Smooth muscle cell (in vitro differentiated cells): ENCODE data around the gene CYP11A1. TPM values are rescaled to one million over a fixed set of nuclear protein-coding genes. Genes with fewer than 3 reads are reported as not detected.
A peak's percentile ranks its signal among the peaks of the same experiment; 100 is the strongest.

Experiments
- DNase-seq: peaks from one replicate; lab custom pipeline; 2025; ENCODE audit not compliant: unreplicated experiment; lab: John Stamatoyannopoulos, UW
- H2AFZ ChIP-seq: fragments of 200-600 bp; sonication (generic); 2 replicates; pipeline ENCODE4 v1.6.0; 2016; ENCODE audit warnings: antibody characterized with exemption, low read depth, mild to moderate bottlenecking
- H3F3A ChIP-seq: fragments of 200-600 bp; sonication (generic); 2 replicates; pipeline ENCODE4 v1.6.0; 2017; ENCODE audit warnings: antibody characterized with exemption, low read depth
- H3K27ac ChIP-seq: fragments of 200-600 bp; sonication (generic); 2 replicates; pipeline ENCODE4 v1.5.1; 2016; ENCODE audit warnings: low read depth, mild to moderate bottlenecking
- H3K27me3 ChIP-seq: fragments of 200-600 bp; sonication (generic); 2 replicates; pipeline ENCODE4 v1.6.1; 2016; ENCODE audit warnings: low read depth, mild to moderate bottlenecking
- H3K36me3 ChIP-seq: fragments of 200-600 bp; sonication (generic); 2 replicates; pipeline ENCODE4 v1.5.1; 2016; ENCODE audit warnings: low read depth
- H3K4me1 ChIP-seq: fragments of 200-600 bp; sonication (generic); 2 replicates; pipeline ENCODE4 v1.5.1; 2016; ENCODE audit warnings: low read depth
- H3K4me2 ChIP-seq: fragments of 200-600 bp; sonication (generic); 2 replicates; pipeline ENCODE4 v1.6.0; 2016; ENCODE audit warnings: mild to moderate bottlenecking
- H3K4me3 ChIP-seq: fragments of 200-600 bp; sonication (generic); 2 replicates; pipeline ENCODE4 v1.5.1; 2016; ENCODE audit warnings: mild to moderate bottlenecking
- H3K79me2 ChIP-seq: fragments of 200-600 bp; sonication (generic); 2 replicates; pipeline ENCODE4 v1.6.0; 2016; ENCODE audit warnings: low read depth, mild to moderate bottlenecking
- H3K9ac ChIP-seq: fragments of 200-600 bp; sonication (generic); 2 replicates; pipeline ENCODE4 v1.6.0; 2016; ENCODE audit warnings: low read depth
- H3K9me3 ChIP-seq: fragments of 200-600 bp; sonication (generic); replicated peaks from 2 replicates; pipeline ENCODE4 v1.5.1; 2016; ENCODE audit warnings: low read depth
- H4K20me1 ChIP-seq: fragments of 200-600 bp; sonication (generic); 2 replicates; pipeline ENCODE4 v1.6.0; 2016; ENCODE audit warnings: low read depth
- CTCF ChIP-seq: fragments of 200-600 bp; sonication (generic); IDR thresholded peaks from 2 replicates; pipeline ENCODE4 v1.5.1; 2017; ENCODE audit warnings: borderline replicate concordance, mild to moderate bottlenecking, antibody characterized with exemption; ENCODE audit not compliant: insufficient read depth, poor library complexity, severe bottlenecking
- WGBS: methylation state at CpG from one replicate; pipeline ENCODE4 v1.1.7; 2016; ENCODE audit warnings: low lambda C conversion rate; 5-methylcytosine and 5-hydroxymethylcytosine counted together
- polyA plus RNA-seq: library from polyadenylated mRNA; unstranded; fragments of >200 nt; fragmentation: Nextera tagmentation; extraction: Ambion mirVana; gene quantifications from 2 replicates; pipeline ENCODE4 v1.2.1, GENCODE V29; 2016
- total RNA-seq: library from RNA; depleted of rRNA; stranded (reverse); fragments of >200 nt; gene quantifications from 2 replicates; pipeline ENCODE4 v1.2.3, GENCODE V29; 2014

Gene CYP11A1
- total and polyA plus RNA-seq, 2 experiments from 2014 or later: 3.5 to 6.6 TPM

- H3K9me3 ChIP-seq: no peaks in the 10 kb centered on the region
- peak overlapping the region; percentile 83 for H3K9ac ChIP-seq
- H3K4me2 ChIP-seq: peak overlapping the region; percentile 4
- H3K4me1 ChIP-seq: peaks cover 10% of the 10 kb centered on the region
- H2AFZ ChIP-seq: no peak overlapping the region
- no peak overlapping the region for H3K4me3 ChIP-seq
- H4K20me1 ChIP-seq: no peaks in the 10 kb centered on the region
- H3K36me3 ChIP-seq: no peaks in the 10 kb centered on the region
- no peak for DNase-seq
- H3K79me2 ChIP-seq: no peaks in the 10 kb centered on the region
- 75% methylated on average over 3 of the region's 3 CpGs for WGBS
- no peaks in the 10 kb centered on the region for H3K27me3 ChIP-seq
- no peak for TF ChIP-seq CTCF
- H3F3A ChIP-seq: no peaks in the 10 kb centered on the region
- peak overlapping the region; percentile 92 for H3K27ac ChIP-seq
These were observed 17.1 kb upstream of the CYP11A1 start for GRCh38 chr15:74384566-74384880.

GRCh38 chr15:74383695-74384565, 16.5 kb upstream of the CYP11A1 start:
- H4K20me1 ChIP-seq: no peaks in the 10 kb centered on the region
- no peak for TF ChIP-seq CTCF
- H3K4me1 ChIP-seq: peaks cover 10% of the 10 kb centered on the region
- H3K4me3 ChIP-seq: no peak overlapping the region
- DNase-seq: no peak
- H3K27ac ChIP-seq: peak overlapping the region; percentile 92
- no peaks in the 10 kb centered on the region for H3F3A ChIP-seq
- H3K4me2 ChIP-seq: peak overlapping the region; percentile 4
- H3K9ac ChIP-seq: peak overlapping the region; percentile 83
- H3K36me3 ChIP-seq: no peaks in the 10 kb centered on the region
- no peaks in the 10 kb centered on the region for H3K9me3 ChIP-seq
- 44% methylated on average over 8 of the region's 8 CpGs for WGBS
- H3K27me3 ChIP-seq: no peaks in the 10 kb centered on the region
- H2AFZ ChIP-seq: no peak overlapping the region
- H3K79me2 ChIP-seq: no peaks in the 10 kb centered on the region

- peak overlapping the region; percentile 80 for H3K9ac ChIP-seq
- H4K20me1 ChIP-seq: no peaks in the 10 kb centered on the region
- H3K9me3 ChIP-seq: no peaks in the 10 kb centered on the region
- H3F3A ChIP-seq: no peaks in the 10 kb centered on the region
- H3K4me1 ChIP-seq: peaks cover 10% of the 10 kb centered on the region
- H3K27ac ChIP-seq: peak overlapping the region; percentile 92
- H3K4me3 ChIP-seq: no peak overlapping the region
- H3K36me3 ChIP-seq: no peaks in the 10 kb centered on the region
- H2AFZ ChIP-seq: no peak overlapping the region
- H3K27me3 ChIP-seq: no peaks in the 10 kb centered on the region
- no peak for TF ChIP-seq CTCF
- 100% methylated on average over 4 of the region's 4 CpGs for WGBS
- DNase-seq: no peak
- no peak overlapping the region for H3K4me2 ChIP-seq
- H3K79me2 ChIP-seq: no peaks in the 10 kb centered on the region
These were observed 15.8 kb upstream of the CYP11A1 start for GRCh38 chr15:74383286-74383685.
